ENCODE data around the gene GADL1.

Gene GADL1

DNA sequence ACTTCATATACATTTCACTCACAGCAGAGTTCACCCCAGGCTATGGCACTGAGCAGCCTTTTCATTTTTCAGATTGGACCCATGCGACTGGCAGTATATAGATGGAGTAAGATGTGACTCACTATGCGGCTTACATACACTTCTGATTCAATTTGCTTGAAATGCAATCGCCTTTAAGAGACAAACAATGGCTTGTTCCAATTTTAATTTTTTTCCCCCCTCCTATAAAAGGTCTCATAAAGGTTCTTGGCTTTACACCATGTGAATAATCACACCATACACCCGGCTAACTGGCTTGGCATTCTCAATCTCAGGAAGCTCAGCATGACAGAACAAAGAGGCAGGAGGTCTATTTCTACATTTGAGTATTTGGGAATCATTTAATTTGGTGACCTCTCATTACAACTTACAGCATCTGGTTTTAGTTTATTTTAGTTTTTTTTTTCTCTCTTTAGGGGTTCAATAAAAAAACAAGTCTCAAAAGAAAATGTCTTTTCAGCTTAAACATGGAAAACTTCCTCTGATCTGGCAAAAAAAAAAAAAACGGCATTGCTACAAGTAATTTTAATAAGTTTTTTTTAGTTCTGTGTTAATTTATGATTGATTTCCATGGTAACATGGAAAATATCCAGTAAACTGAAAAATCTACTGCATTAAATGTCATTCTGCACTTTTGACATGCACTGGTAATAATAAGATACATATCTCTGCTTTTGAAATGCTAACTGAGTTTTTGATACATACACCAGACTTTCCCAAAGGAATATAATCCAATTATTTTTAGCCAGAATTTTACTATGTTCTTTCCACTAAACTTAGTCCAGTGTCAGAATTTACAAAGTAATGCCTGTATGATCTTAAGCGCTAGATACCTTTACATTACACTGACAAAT lies 38.8 kb downstream of the GADL1 start:
- no peak for TF ChIP-seq ZNF274 (IDR thresholded peaks at IDR 0.05; ENCODE audit: low read depth, low read length)
- H3K4me3 ChIP-seq (ENCODE audit: low read length): no peak overlapping the region

DNA sequence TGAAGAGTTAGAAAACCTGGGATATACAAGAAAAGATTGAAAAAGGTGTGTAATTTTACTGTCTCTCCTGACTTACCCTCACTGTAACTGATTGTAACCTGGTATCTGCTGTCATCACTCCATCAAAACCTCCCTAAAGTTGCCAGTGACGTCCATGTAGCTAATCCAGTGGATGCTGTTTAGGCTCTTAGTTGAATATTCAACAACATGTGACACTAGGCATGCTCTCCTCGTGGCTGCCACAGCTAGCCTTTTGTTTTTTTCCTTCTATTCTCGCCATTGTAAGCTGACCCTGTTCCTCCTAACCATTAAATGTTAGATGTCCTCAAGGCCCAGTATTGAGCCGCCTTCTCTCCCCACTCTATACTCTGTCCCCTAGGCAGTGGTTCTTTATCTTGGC lies 41.6 kb downstream of the GADL1 start:
- TF ChIP-seq ZNF274 (IDR thresholded peaks at IDR 0.05; ENCODE audit: low read depth, low read length): no peak
- no peak overlapping the region for H3K4me3 ChIP-seq (ENCODE audit: low read length)

GRCh38 chr3:30848087-30848779 lies 46.2 kb downstream of the GADL1 start:
- H3K4me3 ChIP-seq (ENCODE audit: low read length): no peak overlapping the region
- TF ChIP-seq ZNF274 (IDR thresholded peaks at IDR 0.05; ENCODE audit: low read depth, low read length): no peak

- TF ChIP-seq ZNF274 (IDR thresholded peaks at IDR 0.05; ENCODE audit: low read depth, low read length): no peak
- H3K4me3 ChIP-seq (ENCODE audit: low read length): no peak overlapping the region
Observed at GRCh38 chr3:30847592-30847991, 46.9 kb downstream of the GADL1 start.

GRCh38 chr3:30845606-30846005 lies 48.9 kb downstream of the GADL1 start:
- TF ChIP-seq ZNF274 (IDR thresholded peaks at IDR 0.05; ENCODE audit: low read depth, low read length): no peak
- H3K4me3 ChIP-seq (ENCODE audit: low read length): no peak overlapping the region

DNA sequence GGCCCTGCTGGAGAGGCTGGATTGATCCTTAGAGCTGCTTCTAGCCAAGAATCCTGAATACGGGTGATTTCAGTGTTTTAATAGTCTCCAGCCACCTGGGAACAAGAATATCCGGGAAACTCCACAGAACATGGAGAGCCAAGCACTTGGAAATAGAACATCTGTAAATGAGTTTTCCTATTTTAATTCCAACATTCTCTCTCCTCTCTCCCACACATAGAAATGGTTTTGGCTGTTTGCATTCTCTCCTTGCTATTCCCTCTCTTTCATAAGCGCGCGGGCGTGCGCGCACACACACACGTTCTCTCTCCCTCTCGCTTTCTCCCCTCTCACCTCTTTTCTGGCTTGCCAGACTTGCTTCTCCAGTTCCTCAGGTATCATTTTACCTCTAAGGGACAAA lies 50.6 kb downstream of the GADL1 start:
- no peak for TF ChIP-seq ZNF274 (IDR thresholded peaks at IDR 0.05; ENCODE audit: low read depth, low read length)
- H3K4me3 ChIP-seq (ENCODE audit: low read length): no peak overlapping the region

- TF ChIP-seq ZNF274 (IDR thresholded peaks at IDR 0.05; ENCODE audit: low read depth, low read length): no peak
- H3K4me3 ChIP-seq (ENCODE audit: low read length): no peak overlapping the region
Observed at GRCh38 chr3:30836141-30836540, 58.3 kb downstream of the GADL1 start.

GRCh38 chr3:30835667-30836066 lies 58.8 kb downstream of the GADL1 start:
- H3K4me3 ChIP-seq (ENCODE audit: low read length): no peak overlapping the region
- no peak for TF ChIP-seq ZNF274 (IDR thresholded peaks at IDR 0.05; ENCODE audit: low read depth, low read length)

GRCh38 chr3:30832961-30833575 lies 61.4 kb downstream of the GADL1 start:
- TF ChIP-seq ZNF274 (IDR thresholded peaks at IDR 0.05; ENCODE audit: low read depth, low read length): no peak
- H3K4me3 ChIP-seq (ENCODE audit: low read length): no peak overlapping the region

- TF ChIP-seq ZNF274 (IDR thresholded peaks at IDR 0.05; ENCODE audit: low read depth, low read length): no peak
- H3K4me3 ChIP-seq (ENCODE audit: low read length): no peak overlapping the region
Observed at GRCh38 chr3:30827080-30827479, 67.4 kb downstream of the GADL1 start.

- no peak overlapping the region for H3K4me3 ChIP-seq (ENCODE audit: low read length)
- no peak for TF ChIP-seq ZNF274 (IDR thresholded peaks at IDR 0.05; ENCODE audit: low read depth, low read length)
Observed at GRCh38 chr3:30826531-30826942, 67.9 kb downstream of the GADL1 start.

DNA sequence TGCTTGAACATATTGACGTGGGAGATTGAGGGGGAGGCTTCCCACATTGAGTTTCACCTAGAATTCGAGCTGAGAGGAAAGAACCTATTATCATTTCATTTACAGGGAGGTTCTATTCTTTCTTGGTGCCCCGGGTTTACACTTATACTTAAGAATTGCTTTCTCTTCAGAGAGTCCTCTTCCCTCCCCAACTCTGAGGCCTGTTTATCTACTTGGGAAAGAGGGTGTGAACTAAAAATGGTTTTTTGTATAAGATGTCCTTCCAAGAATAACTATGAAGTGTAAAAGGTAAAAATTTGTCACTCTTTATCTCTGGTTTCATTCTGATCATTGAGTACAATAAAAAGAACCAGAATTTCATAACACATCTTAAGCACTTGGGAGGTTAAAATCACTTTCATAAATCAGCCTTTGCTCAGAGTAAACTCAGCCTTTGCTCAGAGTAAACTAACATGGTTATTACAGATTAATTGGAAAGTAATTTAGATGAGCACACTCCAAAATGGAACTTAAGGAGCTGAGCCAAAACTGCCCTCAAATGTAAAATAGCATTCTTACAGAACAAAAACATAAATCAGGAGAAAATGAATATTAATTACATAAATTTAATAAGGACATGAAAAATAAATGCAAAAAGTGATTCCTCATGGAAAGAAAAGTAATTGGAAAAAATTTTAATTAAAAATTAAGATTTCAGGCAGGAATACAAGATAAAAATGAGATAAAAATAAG lies 75.2 kb downstream of the GADL1 start:
- no peak overlapping the region for H3K4me3 ChIP-seq (ENCODE audit: low read length)
- no peak for TF ChIP-seq ZNF274 (IDR thresholded peaks at IDR 0.05; ENCODE audit: low read depth, low read length)

- TF ChIP-seq ZNF274 (IDR thresholded peaks at IDR 0.05; ENCODE audit: low read depth, low read length): no peak
- H3K4me3 ChIP-seq (ENCODE audit: low read length): no peak overlapping the region
Observed at GRCh38 chr3:30813734-30814133, 80.7 kb downstream of the GADL1 start.

- no peak overlapping the region for H3K4me3 ChIP-seq (ENCODE audit: low read length)
- no peak for TF ChIP-seq ZNF274 (IDR thresholded peaks at IDR 0.05; ENCODE audit: low read depth, low read length)
Observed at GRCh38 chr3:30811151-30811795, 83.2 kb downstream of the GADL1 start.

Measured in GM08714 (cell line).